SU-DHL-6 (cell line): ENCODE results near the gene CITED2.

Source experiments
- EZH2phosphoT487 ChIP-seq: fragments of 200-600 bp; sonication (generic), shearing (Covaris generic); conservative IDR thresholded peaks from 2 replicates; pipeline ENCODE4 v1.6.1; 2018; ENCODE audit warnings: mild to moderate bottlenecking, antibody characterized with exemption, low read length, moderate library complexity, mixed read lengths
- TF ChIP-seq, protein P1 (sequence below): fragments of 200-600 bp; sonication (generic); IDR thresholded peaks from one replicate; pipeline ENCODE4 v1.5.1; 2017; ENCODE audit warnings: antibody characterized with exemption, mild to moderate bottlenecking, low read length, moderate library complexity; ENCODE audit not compliant: insufficient read depth, poor library complexity, severe bottlenecking

DNA sequence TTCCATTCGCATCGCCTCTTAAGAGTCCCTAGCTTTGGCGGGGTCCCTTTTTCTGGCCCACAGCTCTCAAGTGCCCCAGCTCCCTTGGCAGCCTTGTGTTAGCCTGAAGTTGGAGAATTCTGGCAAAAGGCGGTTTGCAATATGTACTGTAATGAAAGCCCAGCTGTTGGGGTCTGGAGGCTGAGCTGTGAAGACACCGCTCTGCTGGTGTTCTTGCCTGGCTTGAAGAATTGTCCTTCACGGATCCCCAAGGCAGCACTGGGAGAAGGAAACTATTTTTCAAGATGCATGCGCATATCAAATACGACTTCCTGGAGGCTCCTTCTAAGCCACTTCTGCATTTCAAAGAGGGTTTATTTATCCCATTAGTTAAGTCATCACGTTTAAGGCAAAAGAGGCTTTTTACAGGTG lies 21.4 kb upstream of the CITED2 start:
- TF ChIP-seq EZH2phosphoT487: no peak
- TF ChIP-seq, protein P1, sequence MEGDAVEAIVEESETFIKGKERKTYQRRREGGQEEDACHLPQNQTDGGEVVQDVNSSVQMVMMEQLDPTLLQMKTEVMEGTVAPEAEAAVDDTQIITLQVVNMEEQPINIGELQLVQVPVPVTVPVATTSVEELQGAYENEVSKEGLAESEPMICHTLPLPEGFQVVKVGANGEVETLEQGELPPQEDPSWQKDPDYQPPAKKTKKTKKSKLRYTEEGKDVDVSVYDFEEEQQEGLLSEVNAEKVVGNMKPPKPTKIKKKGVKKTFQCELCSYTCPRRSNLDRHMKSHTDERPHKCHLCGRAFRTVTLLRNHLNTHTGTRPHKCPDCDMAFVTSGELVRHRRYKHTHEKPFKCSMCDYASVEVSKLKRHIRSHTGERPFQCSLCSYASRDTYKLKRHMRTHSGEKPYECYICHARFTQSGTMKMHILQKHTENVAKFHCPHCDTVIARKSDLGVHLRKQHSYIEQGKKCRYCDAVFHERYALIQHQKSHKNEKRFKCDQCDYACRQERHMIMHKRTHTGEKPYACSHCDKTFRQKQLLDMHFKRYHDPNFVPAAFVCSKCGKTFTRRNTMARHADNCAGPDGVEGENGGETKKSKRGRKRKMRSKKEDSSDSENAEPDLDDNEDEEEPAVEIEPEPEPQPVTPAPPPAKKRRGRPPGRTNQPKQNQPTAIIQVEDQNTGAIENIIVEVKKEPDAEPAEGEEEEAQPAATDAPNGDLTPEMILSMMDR: no peak
